Superior temporal gyrus (tissue), 1 donor: ENCODE data around the gene ZDHHC24.

Source experiments
- DNase-seq: peaks from one replicate; pipeline ENCODE4 v3.0.0-alpha.2; 2016; ENCODE audit errors: extremely low spot score

ZDHHC24 gene

GRCh38 chr11:66497206-66497605 lies 48.6 kb downstream of the ZDHHC24 start:
- DNase-seq, result no peak

GRCh38 chr11:66495401-66495854 lies 50.4 kb downstream of the ZDHHC24 start:
- DNase-seq, result no peak

GRCh38 chr11:66494935-66495334 lies 50.9 kb downstream of the ZDHHC24 start:
- no peak for DNase-seq

- DNase-seq, result no peak
Measured at GRCh38 chr11:66494458-66494857, 51.4 kb downstream of the ZDHHC24 start.

- DNase-seq, result no peak
Measured at GRCh38 chr11:66493130-66493529, 52.7 kb downstream of the ZDHHC24 start.

GRCh38 chr11:66492161-66492865 lies 53.5 kb downstream of the ZDHHC24 start:
- DNase-seq, result no peak

- no peak for DNase-seq
Measured at GRCh38 chr11:66491315-66491935, 54.4 kb downstream of the ZDHHC24 start.

- no peak for DNase-seq
Measured at GRCh38 chr11:66489636-66490035, 56.2 kb downstream of the ZDHHC24 start.

GRCh38 chr11:66488957-66489356 lies 56.9 kb downstream of the ZDHHC24 start:
- no peak for DNase-seq

GRCh38 chr11:66484806-66485380 lies 61.0 kb downstream of the ZDHHC24 start:
- DNase-seq, result no peak

- peak; percentile 98 for DNase-seq
Measured at GRCh38 chr11:66480117-66480938, 65.5 kb downstream of the ZDHHC24 start, which contains the start of gene DPP3. TSS of gene DPP3 (plus strand) at chr11:66480434. CDS start at chr11:66482201, 1,767 bp downstream.

- no peak for DNase-seq
Measured at GRCh38 chr11:66479394-66480116, 66.3 kb downstream of the ZDHHC24 start.

GRCh38 chr11:66478729-66479393 lies 67.0 kb downstream of the ZDHHC24 start:
- DNase-seq, result no peak

- no peak for DNase-seq
Measured at GRCh38 chr11:66477263-66478201, 68.3 kb downstream of the ZDHHC24 start.

- DNase-seq, result no peak
Measured at GRCh38 chr11:66476841-66477251, 69.0 kb downstream of the ZDHHC24 start.

GRCh38 chr11:66476173-66476840 lies 69.5 kb downstream of the ZDHHC24 start:
- DNase-seq, result no peak

- DNase-seq, result no peak
Measured at GRCh38 chr11:66475349-66476172, 70.3 kb downstream of the ZDHHC24 start.
